Effector memory CD4-positive, alpha-beta T cell (primary cell): ENCODE data around the gene FRYL.

Experiments used
- DNase-seq, 3 donors: peaks; one replicate each; pipeline ENCODE4 v3.0.0-alpha.2; 2020
- H3K27ac ChIP-seq: 2 replicates; pipeline ENCODE4 v1.7.0; 2013; ENCODE audit warnings: mild to moderate bottlenecking, low read length, moderate library complexity; ENCODE audit not compliant: insufficient read depth, poor library complexity, severe bottlenecking
- H3K27me3 ChIP-seq: replicated peaks from 2 replicates; pipeline ENCODE4 v1.7.0; 2013; ENCODE audit warnings: mild to moderate bottlenecking, low read length; ENCODE audit not compliant: insufficient read depth, control insufficient read depth, poor library complexity, severe bottlenecking
- H3K36me3 ChIP-seq: 2 replicates; pipeline ENCODE4 v1.7.0; 2013; ENCODE audit warnings: mild to moderate bottlenecking, low read length, moderate library complexity; ENCODE audit not compliant: control insufficient read depth, insufficient read depth
- H3K4me1 ChIP-seq: 2 replicates; pipeline ENCODE4 v1.7.0; 2013; ENCODE audit warnings: low read length, mild to moderate bottlenecking; ENCODE audit not compliant: control insufficient read depth, insufficient read depth, poor library complexity, severe bottlenecking
- H3K4me3 ChIP-seq: 2 replicates; pipeline ENCODE4 v1.7.0; 2013; ENCODE audit warnings: low read length, low read depth, mild to moderate bottlenecking; ENCODE audit not compliant: insufficient read depth, poor library complexity, severe bottlenecking
- H3K9me3 ChIP-seq: 2 replicates; pipeline ENCODE4 v1.7.0; 2013; ENCODE audit warnings: mild to moderate bottlenecking, low read length, moderate library complexity; ENCODE audit not compliant: control insufficient read depth

Gene FRYL

DNA sequence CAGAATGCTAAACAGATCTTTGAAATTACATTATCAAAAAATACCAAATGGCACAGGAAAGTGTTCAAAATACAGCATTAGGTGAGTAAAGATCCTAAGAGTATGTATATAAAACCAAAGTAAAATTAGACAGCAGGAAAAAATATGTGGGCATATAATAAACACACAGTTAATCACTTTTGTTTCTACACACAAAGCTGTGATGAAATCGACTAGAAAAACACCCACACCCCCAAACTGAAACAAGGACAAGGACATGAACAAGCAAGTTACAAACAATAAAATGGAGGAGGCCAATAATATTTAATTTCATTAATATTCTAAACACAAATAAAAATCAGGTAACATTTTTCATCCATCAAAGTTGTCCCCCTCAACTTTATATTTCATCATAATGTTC, 143.2 kb downstream of the FRYL start:
- no peaks in the 10 kb centered on the region for H3K9me3 ChIP-seq
- no peaks in the 10 kb centered on the region for H3K4me1 ChIP-seq
- no peaks in the 10 kb centered on the region for H3K36me3 ChIP-seq
- H3K27me3 ChIP-seq = no peaks in the 10 kb centered on the region
- H3K27ac ChIP-seq = no peak overlapping the region
- no peak for DNase-seq
- no peak overlapping the region for H3K4me3 ChIP-seq

DNA sequence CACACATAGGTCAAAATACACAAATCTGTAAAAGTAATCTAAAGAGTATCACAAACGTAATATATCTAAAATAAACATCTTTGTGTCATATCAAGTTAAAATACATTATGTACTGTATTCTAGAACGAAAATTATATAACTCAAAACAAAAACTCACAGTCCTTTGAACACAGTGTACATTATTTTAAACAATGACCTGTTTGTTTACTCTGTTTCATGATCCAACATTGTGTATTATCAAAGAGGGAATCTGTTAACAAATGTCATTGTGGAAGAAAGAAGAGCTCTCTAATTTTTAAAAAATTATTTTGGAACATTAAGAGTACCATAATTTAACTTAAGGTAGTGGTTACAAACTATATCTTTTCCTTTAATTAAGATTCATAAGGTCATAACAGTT, 144.1 kb downstream of the FRYL start:
- Histone ChIP-seq H3K4me1 (no peaks in the 10 kb centered on the region), H3K27me3 (no peaks in the 10 kb centered on the region), H3K36me3 (no peaks in the 10 kb centered on the region), H3K4me3 (no peak overlapping the region), H3K27ac (no peak overlapping the region), H3K9me3 (no peaks in the 10 kb centered on the region)
- no peak for DNase-seq

DNA sequence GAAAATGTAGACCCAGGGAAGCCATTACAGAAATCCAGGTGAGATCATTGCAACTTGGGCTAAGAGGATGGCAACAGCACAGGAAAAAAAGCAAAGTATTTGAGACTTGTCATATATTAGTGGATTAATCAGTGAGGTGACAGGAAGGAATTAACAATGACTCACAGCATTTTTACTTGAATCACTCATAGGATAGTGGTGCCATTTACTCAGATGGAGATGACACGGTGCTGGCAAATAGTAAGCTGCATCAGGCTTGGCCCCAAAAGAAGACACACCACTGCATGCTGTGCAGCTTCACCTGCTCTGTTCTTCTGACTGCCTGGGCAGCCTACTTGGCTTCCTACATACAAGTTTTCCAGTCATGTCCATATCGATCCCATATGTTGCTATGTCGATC, 144.8 kb downstream of the FRYL start:
- Histone ChIP-seq H3K4me1 (no peaks in the 10 kb centered on the region), H3K27me3 (no peaks in the 10 kb centered on the region), H3K27ac (no peak overlapping the region), H3K9me3 (no peaks in the 10 kb centered on the region), H3K36me3 (no peaks in the 10 kb centered on the region), H3K4me3 (no peak overlapping the region)
- DNase-seq = no peak

DNA sequence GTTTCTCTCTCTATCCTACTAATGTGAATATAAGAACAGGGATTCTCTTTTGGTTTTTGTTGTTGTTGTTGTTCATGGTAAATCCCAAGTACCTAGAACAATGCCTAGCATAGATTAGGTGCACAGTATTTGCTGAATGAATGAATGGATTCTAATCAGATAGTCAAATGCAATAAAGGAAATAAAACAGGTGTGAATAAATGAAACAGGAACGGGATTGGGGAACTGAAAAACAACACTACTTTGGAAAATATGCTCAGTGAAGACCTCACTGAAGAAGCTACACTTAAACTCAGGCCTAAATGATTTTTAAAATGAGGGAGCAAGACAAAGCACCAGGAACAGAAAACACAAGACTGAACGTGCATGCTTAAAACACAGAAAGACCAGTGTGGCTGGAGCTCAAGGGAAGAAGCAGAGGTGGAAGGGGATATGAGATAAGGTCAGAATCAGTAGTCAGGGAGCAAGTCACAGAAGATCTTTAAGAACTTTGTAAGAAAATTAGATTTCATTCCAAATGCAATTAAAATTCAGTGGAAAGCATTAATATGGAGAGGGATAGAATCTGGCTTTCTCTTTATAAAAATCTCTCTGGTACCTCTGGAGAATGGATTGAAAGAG, 145.3 kb downstream of the FRYL start:
- Histone ChIP-seq H3K27me3 (no peaks in the 10 kb centered on the region), H3K4me3 (no peak overlapping the region), H3K9me3 (no peaks in the 10 kb centered on the region), H3K4me1 (no peaks in the 10 kb centered on the region), H3K36me3 (no peaks in the 10 kb centered on the region), H3K27ac (no peak overlapping the region)
- DNase-seq = no peak

DNA sequence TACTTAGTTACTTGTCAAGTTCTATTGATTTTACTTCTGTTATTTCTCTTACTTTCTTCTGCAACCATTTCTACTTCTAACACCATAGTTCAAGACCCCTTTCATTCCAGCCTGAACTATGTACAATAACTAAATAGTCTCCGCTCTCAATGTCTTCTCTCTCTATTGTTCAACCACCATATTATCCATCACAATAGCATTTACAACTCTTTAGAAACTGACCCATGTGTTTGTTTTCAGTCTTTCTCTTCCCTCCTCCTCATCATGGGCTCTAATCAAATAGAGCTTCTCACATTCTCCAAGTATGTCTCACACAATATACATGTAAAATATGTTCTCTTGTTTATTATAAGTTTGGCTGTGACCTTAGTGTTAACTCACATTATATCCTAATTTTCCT, 146.4 kb downstream of the FRYL start:
- H3K4me1 ChIP-seq = no peaks in the 10 kb centered on the region
- no peaks in the 10 kb centered on the region for H3K36me3 ChIP-seq
- no peak overlapping the region for H3K27ac ChIP-seq
- no peaks in the 10 kb centered on the region for H3K27me3 ChIP-seq
- DNase-seq = no peak
- H3K4me3 ChIP-seq = no peak overlapping the region
- H3K9me3 ChIP-seq = no peaks in the 10 kb centered on the region

DNA sequence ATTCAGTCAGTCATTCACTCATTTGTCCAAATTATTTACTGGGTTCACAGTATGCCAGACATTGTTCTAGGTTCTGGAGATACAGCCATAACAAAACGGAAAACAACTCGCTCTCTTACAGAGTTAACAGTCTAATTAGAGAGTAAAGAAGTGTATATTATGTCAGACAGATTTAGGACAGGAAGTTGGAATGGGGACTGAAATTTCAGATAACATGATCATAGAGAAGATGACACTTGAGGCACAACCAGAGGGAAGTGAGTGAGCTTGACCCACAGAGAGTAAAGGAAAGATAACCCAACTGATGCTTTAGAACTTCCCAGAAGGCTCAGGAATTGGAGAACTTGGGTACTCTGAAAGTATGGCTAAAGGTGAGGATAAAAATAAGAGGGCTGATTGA, 150.6 kb downstream of the FRYL start:
- no peaks in the 10 kb centered on the region for H3K4me1 ChIP-seq
- H3K27me3 ChIP-seq = no peaks in the 10 kb centered on the region
- no peak for DNase-seq
- no peak overlapping the region for H3K4me3 ChIP-seq
- no peak overlapping the region for H3K27ac ChIP-seq
- H3K9me3 ChIP-seq = no peaks in the 10 kb centered on the region
- no peaks in the 10 kb centered on the region for H3K36me3 ChIP-seq

DNA sequence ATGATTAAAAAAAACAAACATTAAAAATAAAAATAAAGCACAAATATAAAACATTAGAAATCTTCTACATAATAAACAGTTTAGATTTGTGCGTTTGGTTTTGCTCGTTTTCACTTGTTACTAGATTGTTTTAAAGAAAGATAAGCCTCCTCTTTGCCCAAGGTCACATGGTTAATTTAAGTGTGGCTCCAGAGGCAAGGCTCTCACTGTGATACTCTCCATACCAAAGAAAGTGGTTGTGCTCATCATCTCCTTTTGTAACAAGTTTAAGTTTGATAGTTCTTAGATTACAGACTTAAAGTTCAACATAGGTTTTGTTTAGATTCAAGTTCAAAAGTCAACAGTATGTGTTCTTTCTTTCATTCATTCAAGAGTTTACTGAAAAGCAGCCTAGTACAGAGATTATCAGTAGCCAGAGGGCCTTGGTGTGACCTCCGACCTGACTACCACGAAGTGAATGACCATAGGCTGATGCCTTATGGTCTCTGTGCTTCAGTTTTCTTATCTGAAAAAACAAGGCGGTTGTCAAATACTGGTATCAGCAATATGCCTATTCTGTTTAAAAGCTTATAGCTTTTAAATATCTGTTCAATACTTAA, 156.8 kb downstream of the FRYL start:
- Histone ChIP-seq H3K36me3 (peaks cover 20% of the 10 kb centered on the region), H3K4me3 (no peak overlapping the region), H3K9me3 (no peaks in the 10 kb centered on the region), H3K27ac (no peak overlapping the region), H3K27me3 (no peaks in the 10 kb centered on the region), H3K4me1 (no peaks in the 10 kb centered on the region)
- DNase-seq = no peak

DNA sequence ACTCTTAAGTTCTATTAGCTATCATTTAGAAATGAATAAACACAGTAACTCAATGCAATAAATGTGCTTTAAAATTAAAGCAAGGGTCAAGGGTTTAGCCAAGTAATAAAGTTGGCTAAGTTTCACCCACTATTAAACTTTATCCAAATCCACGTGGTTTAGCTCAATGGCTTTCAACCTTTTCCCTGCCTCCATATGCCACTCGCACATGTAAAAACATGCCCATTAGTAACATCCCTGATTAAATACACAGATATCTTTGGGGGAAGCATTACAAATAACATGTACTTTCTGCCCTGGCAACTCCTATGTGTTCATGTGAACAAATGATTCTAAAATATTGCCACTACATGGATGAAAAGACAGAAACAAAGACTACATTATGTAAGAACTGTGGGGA, 159.2 kb downstream of the FRYL start:
- H3K36me3 ChIP-seq = peaks cover 27% of the 10 kb centered on the region
- H3K27ac ChIP-seq = no peak overlapping the region
- H3K4me1 ChIP-seq = no peaks in the 10 kb centered on the region
- no peaks in the 10 kb centered on the region for H3K27me3 ChIP-seq
- H3K9me3 ChIP-seq = no peaks in the 10 kb centered on the region
- no peak for DNase-seq
- H3K4me3 ChIP-seq = no peak overlapping the region

DNA sequence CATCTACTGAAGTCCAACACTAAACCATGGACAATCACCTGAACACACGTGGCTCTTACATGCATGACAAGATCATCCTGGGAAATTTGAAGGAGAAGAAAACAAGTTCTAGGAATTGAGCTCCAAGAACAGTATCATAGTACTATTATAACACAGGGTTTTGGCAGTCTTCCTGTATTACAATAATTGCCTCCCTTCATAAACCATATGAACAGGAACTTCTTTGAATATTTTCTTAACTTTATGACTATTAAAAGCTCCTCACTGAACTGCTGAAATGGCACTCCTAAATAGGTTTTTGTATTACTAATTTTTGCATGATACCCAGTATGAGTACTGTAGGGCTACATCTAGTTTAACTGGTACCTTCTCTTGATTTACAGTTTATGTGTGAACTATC, 160.0 kb downstream of the FRYL start:
- peaks cover 27% of the 10 kb centered on the region for H3K36me3 ChIP-seq

DNA sequence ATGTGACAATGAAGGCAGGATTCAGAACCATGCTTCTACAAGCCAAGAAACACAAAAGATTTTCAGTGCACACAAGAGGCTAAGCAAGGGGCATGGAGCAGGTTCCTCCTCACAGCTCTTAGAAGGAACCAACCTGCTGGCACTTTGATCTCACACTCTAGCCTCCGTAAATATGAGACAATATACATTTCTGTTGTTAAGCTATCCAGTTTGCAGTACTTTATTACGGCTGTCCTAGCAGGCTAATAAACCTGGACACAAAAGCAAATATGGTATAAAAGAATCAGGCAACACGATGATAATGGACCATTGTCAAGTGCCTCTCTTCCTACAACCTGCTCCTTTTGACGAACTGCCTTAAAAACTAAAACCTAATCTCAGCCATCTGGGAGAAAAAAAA, 175.6 kb downstream of the FRYL start:
- H3K27ac ChIP-seq = no peak overlapping the region
- peaks cover 11% of the 10 kb centered on the region for H3K36me3 ChIP-seq
- no peaks in the 10 kb centered on the region for H3K4me1 ChIP-seq
- no peaks in the 10 kb centered on the region for H3K27me3 ChIP-seq
- no peak overlapping the region for H3K4me3 ChIP-seq
- no peaks in the 10 kb centered on the region for H3K9me3 ChIP-seq
- no peak for DNase-seq

More for the DNA sequence above, 160.0 kb downstream of the FRYL start:
- Histone ChIP-seq H3K9me3 (no peaks in the 10 kb centered on the region), H3K27me3 (no peaks in the 10 kb centered on the region), H3K4me1 (no peaks in the 10 kb centered on the region), H3K27ac (no peak overlapping the region), H3K4me3 (no peak overlapping the region)
- no peak for DNase-seq
